NB4 (cell line): ENCODE measurements around the gene JMJD1C.

Source experiments
- CTCF ChIP-seq: IDR thresholded peaks from one replicate; pipeline ENCODE4 v1.5.1; 2012; ENCODE audit warnings: low read depth, low read length
- MAX ChIP-seq: IDR thresholded peaks from 2 replicates; pipeline ENCODE4 v1.6.1; 2011; ENCODE audit warnings: low read depth, low read length
- MYC ChIP-seq: IDR thresholded peaks from 2 replicates; pipeline ENCODE4 v1.6.1; 2011; ENCODE audit warnings: low read depth, low read length
- POLR2A ChIP-seq: IDR thresholded peaks from 2 replicates; pipeline ENCODE4 v1.6.1; 2011; ENCODE audit warnings: mild to moderate bottlenecking; ENCODE audit not compliant: insufficient read length; ENCODE audit errors: extremely low read depth

- TF ChIP-seq CTCF = no peak
- TF ChIP-seq POLR2A = no peak
- no peak for TF ChIP-seq MAX
- no peak for TF ChIP-seq MYC
Measured at GRCh38 chr10:63382066-63382465, 83.7 kb downstream of the JMJD1C start.
